ENCODE results near the gene MAP10.

DNA sequence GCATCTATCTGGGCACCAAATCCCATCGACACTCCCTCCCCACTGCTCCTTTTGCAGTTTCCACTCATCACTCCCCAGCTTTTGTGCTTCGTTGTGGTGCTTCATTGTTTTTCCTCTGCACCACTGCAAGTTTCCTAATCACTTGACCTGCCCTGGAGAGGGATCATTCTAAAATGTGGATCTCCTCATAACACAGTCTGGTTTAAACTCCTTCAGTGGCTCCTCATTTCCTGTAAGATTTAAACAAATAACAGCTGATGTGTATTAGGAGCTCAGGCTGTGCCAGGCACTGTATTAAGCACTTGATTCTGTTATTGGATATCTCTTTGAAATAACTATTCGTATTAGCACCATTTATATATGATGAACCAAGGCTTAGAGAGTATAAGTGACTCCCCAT is 51.3 kb downstream of the MAP10 start:
- TF ChIP-seq, protein P1, sequence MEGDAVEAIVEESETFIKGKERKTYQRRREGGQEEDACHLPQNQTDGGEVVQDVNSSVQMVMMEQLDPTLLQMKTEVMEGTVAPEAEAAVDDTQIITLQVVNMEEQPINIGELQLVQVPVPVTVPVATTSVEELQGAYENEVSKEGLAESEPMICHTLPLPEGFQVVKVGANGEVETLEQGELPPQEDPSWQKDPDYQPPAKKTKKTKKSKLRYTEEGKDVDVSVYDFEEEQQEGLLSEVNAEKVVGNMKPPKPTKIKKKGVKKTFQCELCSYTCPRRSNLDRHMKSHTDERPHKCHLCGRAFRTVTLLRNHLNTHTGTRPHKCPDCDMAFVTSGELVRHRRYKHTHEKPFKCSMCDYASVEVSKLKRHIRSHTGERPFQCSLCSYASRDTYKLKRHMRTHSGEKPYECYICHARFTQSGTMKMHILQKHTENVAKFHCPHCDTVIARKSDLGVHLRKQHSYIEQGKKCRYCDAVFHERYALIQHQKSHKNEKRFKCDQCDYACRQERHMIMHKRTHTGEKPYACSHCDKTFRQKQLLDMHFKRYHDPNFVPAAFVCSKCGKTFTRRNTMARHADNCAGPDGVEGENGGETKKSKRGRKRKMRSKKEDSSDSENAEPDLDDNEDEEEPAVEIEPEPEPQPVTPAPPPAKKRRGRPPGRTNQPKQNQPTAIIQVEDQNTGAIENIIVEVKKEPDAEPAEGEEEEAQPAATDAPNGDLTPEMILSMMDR (IDR thresholded peaks at IDR 0.05), result no peak
- no peak for TF ChIP-seq SP1 (CRISPR knock-in tag; conservative IDR thresholded peaks at IDR 0.05)
- TF ChIP-seq, protein P2, sequence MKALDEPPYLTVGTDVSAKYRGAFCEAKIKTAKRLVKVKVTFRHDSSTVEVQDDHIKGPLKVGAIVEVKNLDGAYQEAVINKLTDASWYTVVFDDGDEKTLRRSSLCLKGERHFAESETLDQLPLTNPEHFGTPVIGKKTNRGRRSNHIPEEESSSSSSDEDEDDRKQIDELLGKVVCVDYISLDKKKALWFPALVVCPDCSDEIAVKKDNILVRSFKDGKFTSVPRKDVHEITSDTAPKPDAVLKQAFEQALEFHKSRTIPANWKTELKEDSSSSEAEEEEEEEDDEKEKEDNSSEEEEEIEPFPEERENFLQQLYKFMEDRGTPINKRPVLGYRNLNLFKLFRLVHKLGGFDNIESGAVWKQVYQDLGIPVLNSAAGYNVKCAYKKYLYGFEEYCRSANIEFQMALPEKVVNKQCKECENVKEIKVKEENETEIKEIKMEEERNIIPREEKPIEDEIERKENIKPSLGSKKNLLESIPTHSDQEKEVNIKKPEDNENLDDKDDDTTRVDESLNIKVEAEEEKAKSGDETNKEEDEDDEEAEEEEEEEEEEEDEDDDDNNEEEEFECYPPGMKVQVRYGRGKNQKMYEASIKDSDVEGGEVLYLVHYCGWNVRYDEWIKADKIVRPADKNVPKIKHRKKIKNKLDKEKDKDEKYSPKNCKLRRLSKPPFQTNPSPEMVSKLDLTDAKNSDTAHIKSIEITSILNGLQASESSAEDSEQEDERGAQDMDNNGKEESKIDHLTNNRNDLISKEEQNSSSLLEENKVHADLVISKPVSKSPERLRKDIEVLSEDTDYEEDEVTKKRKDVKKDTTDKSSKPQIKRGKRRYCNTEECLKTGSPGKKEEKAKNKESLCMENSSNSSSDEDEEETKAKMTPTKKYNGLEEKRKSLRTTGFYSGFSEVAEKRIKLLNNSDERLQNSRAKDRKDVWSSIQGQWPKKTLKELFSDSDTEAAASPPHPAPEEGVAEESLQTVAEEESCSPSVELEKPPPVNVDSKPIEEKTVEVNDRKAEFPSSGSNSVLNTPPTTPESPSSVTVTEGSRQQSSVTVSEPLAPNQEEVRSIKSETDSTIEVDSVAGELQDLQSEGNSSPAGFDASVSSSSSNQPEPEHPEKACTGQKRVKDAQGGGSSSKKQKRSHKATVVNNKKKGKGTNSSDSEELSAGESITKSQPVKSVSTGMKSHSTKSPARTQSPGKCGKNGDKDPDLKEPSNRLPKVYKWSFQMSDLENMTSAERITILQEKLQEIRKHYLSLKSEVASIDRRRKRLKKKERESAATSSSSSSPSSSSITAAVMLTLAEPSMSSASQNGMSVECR (CRISPR knock-in tag; IDR thresholded peaks at IDR 0.05; ENCODE audit: borderline replicate concordance), result no peak
- no peak for TF ChIP-seq NR1H2 (CRISPR knock-in tag; IDR thresholded peaks at IDR 0.05)
- no peak for TF ChIP-seq ETV6 (CRISPR knock-in tag; IDR thresholded peaks at IDR 0.05)
- TF ChIP-seq CREM (CRISPR knock-in tag; IDR thresholded peaks at IDR 0.05), result no peak
- no peak for TF ChIP-seq JUN (CRISPR knock-in tag; IDR thresholded peaks at IDR 0.05)
- TF ChIP-seq, protein P3, sequence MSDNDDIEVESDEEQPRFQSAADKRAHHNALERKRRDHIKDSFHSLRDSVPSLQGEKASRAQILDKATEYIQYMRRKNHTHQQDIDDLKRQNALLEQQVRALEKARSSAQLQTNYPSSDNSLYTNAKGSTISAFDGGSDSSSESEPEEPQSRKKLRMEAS (CRISPR knock-in tag; IDR thresholded peaks at IDR 0.05), result no peak
- TF ChIP-seq ZNF317 (CRISPR knock-in tag; IDR thresholded peaks at IDR 0.05; ENCODE audit: borderline replicate concordance, low read depth), result no peak

All from WTC11 (cell line).